Lower leg skin (tissue), 4 donors: ENCODE results near the gene ST14. TPM values are rescaled to one million over a fixed set of nuclear protein-coding genes. Genes with fewer than 3 reads are reported as not detected.

Experiments used
- DNase-seq, 2 donors: peaks; one replicate each; pipeline ENCODE4 v3.0.0-alpha.2; 2019; ENCODE audit warnings: low spot score in 2 of 2
- H3K4me3 ChIP-seq: fragments of 200-600 bp; sonication (generic); 2 replicates; pipeline ENCODE4 v1.5.1; 2017; ENCODE audit warnings: mild to moderate bottlenecking, low read depth; ENCODE audit not compliant: poor library complexity, severe bottlenecking
- CTCF ChIP-seq, 3 donors: fragments of 450-650 bp; IDR thresholded peaks; one replicate each; pipeline ENCODE4 v1.5.1; 2016; ENCODE audit warnings: antibody characterized with exemption in 3 of 3, mild to moderate bottlenecking in 3 of 3, moderate library complexity in 2 of 3
- POLR2A ChIP-seq, 2 donors: fragments of 450-650 bp; IDR thresholded peaks; one replicate each; pipeline ENCODE4 v1.6.1; 2016 to 2017; ENCODE audit warnings: antibody characterized with exemption in 2 of 2, mild to moderate bottlenecking in 1 of 2, moderate library complexity in 1 of 2
- WGBS, 2 donors: methylation state at CpG; one replicate each; pipeline ENCODE4 v1.1.5; 2018; 5-methylcytosine and 5-hydroxymethylcytosine counted together
- intact Hi-C: fragments of 100-400 bp; cut with DNase I; formaldehyde crosslinking; loops from one replicate; pipeline ENCODE4 v1.15.0; 2023; ENCODE audit warnings: low total_unique reads
- total RNA-seq, 4 donors: library from RNA; depleted of rRNA; stranded (reverse); fragments of >200 nt; gene quantifications; one replicate each; pipeline ENCODE4 v1.1.0, GENCODE V29; 2016

The ST14 gene
- total RNA-seq, 4 donors from 2014 or later = 75.4 to 107 (median 87.1) TPM

DNA sequence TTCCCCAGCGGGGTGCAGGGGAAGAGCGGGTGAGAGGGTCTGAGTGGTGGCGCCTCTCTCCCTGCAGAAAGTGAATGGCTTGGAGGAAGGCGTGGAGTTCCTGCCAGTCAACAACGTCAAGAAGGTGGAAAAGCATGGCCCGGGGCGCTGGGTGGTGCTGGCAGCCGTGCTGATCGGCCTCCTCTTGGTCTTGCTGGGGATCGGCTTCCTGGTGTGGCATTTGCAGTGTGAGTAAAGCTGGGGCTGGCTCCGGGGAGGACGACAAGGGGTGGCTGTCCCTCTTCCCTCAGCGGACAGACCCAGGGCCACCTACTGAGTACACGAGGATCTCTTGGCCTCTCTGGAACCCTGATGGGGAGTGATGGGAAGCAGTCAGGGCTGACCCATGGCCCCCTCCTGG lies 28.5 kb downstream of the ST14 start:
- H3K4me3 ChIP-seq = no peak overlapping the region
- WGBS, 2 donors = 57 to 62% methylated on average over 14 of the region's 14 CpGs
- no peak for DNase-seq
- no peak for TF ChIP-seq CTCF (IDR thresholded peaks at IDR 0.05)
- intact Hi-C loops = no loop called here

GRCh38 chr11:130188585-130189347 lies 29.2 kb downstream of the ST14 start:
- no peak overlapping the region for H3K4me3 ChIP-seq
- WGBS, 2 donors = 87 to 88% methylated on average over 18 to 19 of the region's 19 CpGs
- TF ChIP-seq CTCF (IDR thresholded peaks at IDR 0.05) (no peak), POLR2A (IDR thresholded peaks at IDR 0.05) (no peak)
- intact Hi-C loops = no loop called here
- no peak for DNase-seq

GRCh38 chr11:130189492-130190210 lies 30.1 kb downstream of the ST14 start:
- no peak overlapping the region for H3K4me3 ChIP-seq
- TF ChIP-seq POLR2A (IDR thresholded peaks at IDR 0.05) (no peak), CTCF (IDR thresholded peaks at IDR 0.05) (no peak)
- 86 to 89% methylated on average over 32 of the region's 32 CpGs for WGBS, 2 donors
- intact Hi-C loops = no loop called here
- no peak for DNase-seq

- 90% methylated on average over 26 to 29 of the region's 29 CpGs for WGBS, 2 donors
- DNase-seq = no peak
- no peak for TF ChIP-seq CTCF (IDR thresholded peaks at IDR 0.05)
- TF ChIP-seq POLR2A (IDR thresholded peaks at IDR 0.05) = no peak
- intact Hi-C loops = no loop called here
- H3K4me3 ChIP-seq = no peak overlapping the region
Observed at GRCh38 chr11:130190371-130190881, 30.8 kb downstream of the ST14 start.

GRCh38 chr11:130191896-130192295 lies 32.3 kb downstream of the ST14 start:
- DNase-seq = no peak
- 87% methylated on average over 14 of the region's 14 CpGs for WGBS, 2 donors
- intact Hi-C loops = no loop called here
- H3K4me3 ChIP-seq = no peak overlapping the region
- TF ChIP-seq POLR2A (IDR thresholded peaks at IDR 0.05) (no peak), CTCF (IDR thresholded peaks at IDR 0.05) (no peak)
